Gastroesophageal sphincter (tissue), 4 donors: ENCODE results near the gene CHMP5. TPM values are rescaled to one million over a fixed set of nuclear protein-coding genes. Genes with fewer than 3 reads are reported as not detected.

Experiments used
- ATAC-seq: fragments of 150-250 bp; one replicate; pipeline ENCODE4 v1.9.1; 2016; ENCODE audit warnings: mild to moderate bottlenecking, moderate library complexity
- H3K27ac ChIP-seq, 4 donors: fragments of 200-600 bp; sonication (generic) in 3 of 4; 1 replicate in 3 of 4; 2 replicates in 1 of 4; pipeline ENCODE4 v1.5.1; 2016 to 2019
- H3K27me3 ChIP-seq: fragments of 200-600 bp; sonication (generic); one replicate; pipeline ENCODE4 v1.5.1; 2019
- H3K36me3 ChIP-seq, 2 donors: fragments of 200-600 bp; sonication (generic); one replicate each; pipeline ENCODE4 v1.5.1; 2019; ENCODE audit warnings: control low read depth in 1 of 2
- H3K4me1 ChIP-seq, 3 donors: fragments of 200-600 bp; sonication (generic); 1 replicate in 2 of 3; 2 replicates in 1 of 3; pipeline ENCODE4 v1.5.1; 2016 to 2019; ENCODE audit warnings: control low read depth in 2 of 3
- H3K4me3 ChIP-seq, 2 donors: fragments of 200-600 bp; sonication (generic); one replicate each; pipeline ENCODE4 v1.5.1; 2019; ENCODE audit warnings: mild to moderate bottlenecking in 1 of 2, moderate library complexity in 1 of 2
- H3K9me3 ChIP-seq, 3 donors: fragments of 200-600 bp; sonication (generic); one replicate each; pipeline ENCODE4 v1.5.1; 2017 to 2019; ENCODE audit warnings: control low read depth in 2 of 3
- EP300 ChIP-seq: sonication (generic); formaldehyde crosslinking; IDR thresholded peaks from one replicate; pipeline ENCODE4 v1.6.1; 2017; ENCODE audit warnings: antibody characterized with exemption, mild to moderate bottlenecking
- POLR2A ChIP-seq, 2 donors: fragments of 450-650 bp; IDR thresholded peaks; one replicate each; pipeline ENCODE4 v1.6.1; 2017; ENCODE audit warnings: antibody characterized with exemption in 2 of 2, mild to moderate bottlenecking in 2 of 2, moderate library complexity in 1 of 2
- POLR2AphosphoS5 ChIP-seq: sonication (generic); formaldehyde crosslinking; IDR thresholded peaks from one replicate; pipeline ENCODE4 v1.6.1; 2017; ENCODE audit warnings: antibody characterized with exemption
- WGBS, 2 donors: methylation state at CpG; one replicate each; pipeline ENCODE4 v1.1.5; 2018; ENCODE audit warnings: low coverage in 1 of 2; 5-methylcytosine and 5-hydroxymethylcytosine counted together
- total RNA-seq, 4 donors: library from RNA; depleted of rRNA; stranded (reverse); fragments of >200 nt; gene quantifications; one replicate each; pipeline ENCODE4 v1.1.0, GENCODE V29; 2016
- TF ChIP-seq, protein P1 (sequence below), 4 experiments: fragments of 200-600 bp in 2 of 4; fragments of 450-650 bp in 2 of 4; sonication (generic) in 1 of 4; IDR thresholded peaks; one replicate each; pipeline ENCODE4 v1.5.1; 2017 to 2019; ENCODE audit warnings: antibody characterized with exemption in 4 of 4, mild to moderate bottlenecking in 2 of 4, moderate library complexity in 2 of 4

Gene CHMP5
- total RNA-seq, 4 donors from 2014 or later, result 45.6 to 89.0 (median 59.3) TPM

DNA sequence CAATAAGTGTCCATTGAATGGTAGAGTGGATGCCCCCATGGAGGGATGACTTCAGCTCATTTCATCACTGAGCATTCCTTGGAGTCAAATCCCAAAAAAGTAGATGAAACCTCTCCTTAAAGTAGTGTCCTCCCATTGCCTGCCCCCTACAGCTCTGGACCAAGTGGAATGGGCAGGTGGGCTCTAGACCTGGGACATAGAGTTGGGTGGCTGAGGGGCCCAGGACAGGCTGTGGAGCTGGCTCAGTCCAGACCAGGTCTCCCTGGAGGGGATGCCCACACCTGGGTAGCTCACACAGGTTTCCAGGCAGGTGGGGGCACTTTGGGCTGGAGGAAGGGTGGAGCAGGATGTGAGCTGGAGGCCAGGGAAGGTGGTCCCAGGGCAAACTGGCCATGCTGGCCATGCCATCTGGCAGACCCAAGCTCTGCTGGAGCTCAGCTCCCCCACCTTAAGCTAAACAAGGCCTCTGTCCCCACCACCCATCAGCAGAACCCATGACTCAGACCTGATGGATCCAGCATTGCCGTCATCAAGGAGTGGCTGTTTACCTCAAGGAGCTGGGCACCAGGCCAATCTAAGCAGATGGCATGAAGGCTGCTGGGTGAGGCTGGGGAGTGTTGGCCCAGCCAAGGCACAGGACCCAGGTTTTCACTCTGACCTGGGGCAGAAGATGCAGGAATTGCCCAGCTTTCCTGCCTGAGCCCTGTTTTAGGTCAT, 31.1 kb upstream of the CHMP5 start:
- Histone ChIP-seq H3K27ac (no peak overlapping the region), H3K36me3 (no peaks in the 10 kb centered on the region), H3K4me3 (no peak overlapping the region), H3K9me3 (no peaks in the 10 kb centered on the region), H3K27me3 (peaks cover 8% of the 10 kb centered on the region), H3K4me1 (no peaks in the 10 kb centered on the region)
- WGBS, 2 donors, result 20% methylated on average over 1 of the region's 1 CpG; no CpG with 5 or more reads in 1 of the 2 donors
- no peak for ATAC-seq
- TF ChIP-seq, protein P1, sequence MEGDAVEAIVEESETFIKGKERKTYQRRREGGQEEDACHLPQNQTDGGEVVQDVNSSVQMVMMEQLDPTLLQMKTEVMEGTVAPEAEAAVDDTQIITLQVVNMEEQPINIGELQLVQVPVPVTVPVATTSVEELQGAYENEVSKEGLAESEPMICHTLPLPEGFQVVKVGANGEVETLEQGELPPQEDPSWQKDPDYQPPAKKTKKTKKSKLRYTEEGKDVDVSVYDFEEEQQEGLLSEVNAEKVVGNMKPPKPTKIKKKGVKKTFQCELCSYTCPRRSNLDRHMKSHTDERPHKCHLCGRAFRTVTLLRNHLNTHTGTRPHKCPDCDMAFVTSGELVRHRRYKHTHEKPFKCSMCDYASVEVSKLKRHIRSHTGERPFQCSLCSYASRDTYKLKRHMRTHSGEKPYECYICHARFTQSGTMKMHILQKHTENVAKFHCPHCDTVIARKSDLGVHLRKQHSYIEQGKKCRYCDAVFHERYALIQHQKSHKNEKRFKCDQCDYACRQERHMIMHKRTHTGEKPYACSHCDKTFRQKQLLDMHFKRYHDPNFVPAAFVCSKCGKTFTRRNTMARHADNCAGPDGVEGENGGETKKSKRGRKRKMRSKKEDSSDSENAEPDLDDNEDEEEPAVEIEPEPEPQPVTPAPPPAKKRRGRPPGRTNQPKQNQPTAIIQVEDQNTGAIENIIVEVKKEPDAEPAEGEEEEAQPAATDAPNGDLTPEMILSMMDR (IDR thresholded peaks at IDR 0.05), result no peak
- TF ChIP-seq POLR2AphosphoS5, result no peak
- no peak for TF ChIP-seq POLR2A (IDR thresholded peaks at IDR 0.05)
- TF ChIP-seq EP300, result no peak

GRCh38 chr9:33234511-33235467, 30.1 kb upstream of the CHMP5 start:
- WGBS, 2 donors, result 53 to 75% methylated on average over 7 to 8 of the region's 9 CpGs
- H3K27ac ChIP-seq, result no peak overlapping the region
- ATAC-seq, result no peak
- no peak overlapping the region for H3K4me3 ChIP-seq
- no peaks in the 10 kb centered on the region for H3K9me3 ChIP-seq
- H3K4me1 ChIP-seq, result no peaks in the 10 kb centered on the region
- TF ChIP-seq POLR2A (IDR thresholded peaks at IDR 0.05) (no peak), POLR2AphosphoS5 (no peak), EP300 (no peak)
- TF ChIP-seq, protein P1 (IDR thresholded peaks at IDR 0.05), result no peak
- H3K27me3 ChIP-seq, result peaks cover 8% of the 10 kb centered on the region
- no peaks in the 10 kb centered on the region for H3K36me3 ChIP-seq

GRCh38 chr9:33236571-33236970, 28.3 kb upstream of the CHMP5 start:
- Histone ChIP-seq H3K27me3 (peaks cover 8% of the 10 kb centered on the region), H3K9me3 (no peaks in the 10 kb centered on the region), H3K27ac (no peak overlapping the region), H3K4me3 (no peak overlapping the region), H3K4me1 (no peaks in the 10 kb centered on the region), H3K36me3 (no peaks in the 10 kb centered on the region)
- WGBS, 2 donors, result 57 to 81% methylated on average over 2 to 3 of the region's 3 CpGs
- ATAC-seq, result no peak
- TF ChIP-seq POLR2AphosphoS5, result no peak
- TF ChIP-seq, protein P1 (IDR thresholded peaks at IDR 0.05), result no peak
- TF ChIP-seq POLR2A (IDR thresholded peaks at IDR 0.05), result no peak
- TF ChIP-seq EP300, result no peak

DNA sequence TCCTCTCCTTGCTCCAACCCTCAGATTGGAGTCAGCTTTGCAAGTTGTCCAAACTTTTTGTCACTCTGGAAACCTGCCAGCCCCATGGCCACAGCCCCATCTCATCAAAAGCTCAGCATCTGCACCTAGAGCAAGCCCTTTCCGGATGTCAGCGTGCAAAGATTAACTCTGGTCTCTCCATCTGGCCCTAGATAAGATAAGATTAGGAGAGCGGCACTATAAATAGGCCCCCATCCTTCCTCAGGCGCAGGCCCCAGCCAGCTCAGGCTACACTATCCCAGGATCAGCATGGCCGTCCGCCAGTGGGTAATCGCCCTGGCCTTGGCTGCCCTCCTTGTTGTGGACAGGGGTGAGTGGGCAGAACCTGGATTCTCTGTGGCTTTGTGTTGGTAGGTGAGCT, 24.9 kb upstream of the CHMP5 start, which contains the start of gene SPINK4:
Gene SPINK4 (plus strand): TSS at position 247 of the 400 bp plus-strand sequence. CDS start 42 bp downstream, at position 289.
- Histone ChIP-seq H3K9me3 (no peaks in the 10 kb centered on the region), H3K27me3 (peaks cover 12% of the 10 kb centered on the region), H3K4me1 (no peaks in the 10 kb centered on the region), H3K27ac (no peak within 1 kb of the TSS), H3K4me3 (no peak within 1 kb of the TSS), H3K36me3 (no peaks in the 10 kb centered on the region)
- TF ChIP-seq POLR2AphosphoS5 (no peak), POLR2A (IDR thresholded peaks at IDR 0.05) (no peak), EP300 (no peak)
- TF ChIP-seq, protein P1 (IDR thresholded peaks at IDR 0.05), result no peak
- WGBS, 2 donors, result 21 to 26% methylated on average over 3 to 4 of the region's 7 CpGs
- ATAC-seq, result no peak
